IMR-90 (cell line): Measurements from ENCODE around the gene RAB3C. TPM values are rescaled to one million over a fixed set of nuclear protein-coding genes. Genes with fewer than 3 reads are reported as not detected.

Experiments used
- ATAC-seq: fragments of 200-7000 bp; cut with Tn5 transposase; 2 replicates; pipeline ENCODE4 v1.9.1; 2020; ENCODE audit warnings: low read depth, mild to moderate bottlenecking, moderate library complexity
- BruUV-seq: library from RNA; stranded (reverse); fragments of 400-500 nt; replicated peaks from 2 replicates; lab custom pipeline; 2021; lab: Mats Ljungman, UMichigan
- CTCF ChIA-PET: fragments of 300-600 bp; formaldehyde crosslinking; extraction: SDS; loops from one replicate; lab custom pipeline; 2021; ENCODE audit warnings: antibody characterized with exemption; lab: Yijun Ruan, JAX
- POLR2A ChIA-PET: fragments of 300-600 bp; sonication (Branson Sonifier 250); formaldehyde crosslinking; loops from one replicate; lab custom pipeline; 2022; ENCODE audit warnings: antibody characterized with exemption; ENCODE audit not compliant: unreplicated experiment; lab: Charles Lee
- DNase-seq: peaks from one replicate; pipeline ENCODE4 v3.0.0; 2013
- H2AFZ ChIP-seq: replicated peaks from 2 replicates; pipeline ENCODE3; 2013; ENCODE audit warnings: low read length, mild to moderate bottlenecking; ENCODE audit not compliant: poor library complexity
- H2AK5ac ChIP-seq: 2 replicates; pipeline ENCODE4 v1.6.1; 2013; ENCODE audit warnings: low read depth, low read length, inconsistent platforms
- H2AK9ac ChIP-seq: replicated peaks from 2 replicates; pipeline ENCODE3; 2013; ENCODE audit warnings: mild to moderate bottlenecking, low read depth, low read length, moderate library complexity; ENCODE audit not compliant: poor library complexity
- H2BK120ac ChIP-seq: 2 replicates; pipeline ENCODE4 v1.6.1; 2013; ENCODE audit warnings: low read depth, low read length, inconsistent platforms
- H2BK15ac ChIP-seq: 3 replicates; pipeline ENCODE4 v1.6.1; 2013; ENCODE audit warnings: low read depth, low read length, inconsistent platforms
- H2BK20ac ChIP-seq: 2 replicates; pipeline ENCODE4 v1.6.1; 2013; ENCODE audit warnings: low read depth, mild to moderate bottlenecking, inconsistent platforms, low read length, moderate library complexity
- H2BK5ac ChIP-seq: 2 replicates; pipeline ENCODE4 v1.6.1; 2013; ENCODE audit warnings: mild to moderate bottlenecking, low read depth, low read length, inconsistent platforms; ENCODE audit not compliant: poor library complexity, severe bottlenecking
- H3K14ac ChIP-seq: replicated peaks from 2 replicates; pipeline ENCODE4 v1.6.1; 2013; ENCODE audit warnings: low read depth, low read length, inconsistent platforms
- H3K18ac ChIP-seq: 2 replicates; pipeline ENCODE4 v1.6.1; 2013; ENCODE audit warnings: low read depth, low read length, control low read depth
- H3K23ac ChIP-seq: 2 replicates; pipeline ENCODE4 v1.6.1; 2013; ENCODE audit warnings: low read depth, low read length, inconsistent platforms
- H3K27ac ChIP-seq: 2 replicates; pipeline ENCODE4 v1.5.1; 2013; ENCODE audit warnings: mild to moderate bottlenecking, control low read depth, low read length; ENCODE audit not compliant: insufficient read depth
- H3K27me3 ChIP-seq: 2 replicates; pipeline ENCODE4 v1.6.1; 2013; ENCODE audit warnings: low read length; ENCODE audit not compliant: control insufficient read depth, insufficient read depth
- H3K36me3 ChIP-seq: 2 replicates; pipeline ENCODE4 v1.6.1; 2013; ENCODE audit warnings: low read length, mixed read lengths; ENCODE audit not compliant: control insufficient read depth, insufficient read depth
- H3K4ac ChIP-seq: 2 replicates; pipeline ENCODE4 v1.6.1; 2013; ENCODE audit warnings: low read depth, low read length, inconsistent platforms
- H3K4me1 ChIP-seq: 2 replicates; pipeline ENCODE4 v1.6.1; 2013; ENCODE audit warnings: low read length, mixed read lengths; ENCODE audit not compliant: control insufficient read depth, insufficient read depth
- H3K4me2 ChIP-seq: 2 replicates; pipeline ENCODE4 v1.6.1; 2013; ENCODE audit warnings: low read depth, mild to moderate bottlenecking, control low read depth, low read length, moderate library complexity
- H3K4me3 ChIP-seq: 2 replicates; pipeline ENCODE4 v1.5.1; 2013; ENCODE audit warnings: low read depth, mild to moderate bottlenecking, control low read depth, low read length, moderate library complexity; ENCODE audit not compliant: insufficient read depth
- H3K56ac ChIP-seq: 2 replicates; pipeline ENCODE4 v1.6.1; 2013; ENCODE audit warnings: low read length, inconsistent platforms; ENCODE audit not compliant: insufficient read depth; ENCODE audit errors: extremely low read depth
- H3K79me1 ChIP-seq, 2 experiments: 2 replicates each; pipeline ENCODE4 v1.6.1; 2013; ENCODE audit warnings: low read length in 2 of 2, inconsistent platforms in 1 of 2, low read depth in 1 of 2
- H3K9ac ChIP-seq: 2 replicates; pipeline ENCODE4 v1.6.1; 2013; ENCODE audit warnings: low read depth, low read length, control low read depth
- H3K9me1 ChIP-seq: 2 replicates; pipeline ENCODE4 v1.6.1; 2013; ENCODE audit warnings: low read length, inconsistent platforms; ENCODE audit not compliant: insufficient read depth
- H3K9me3 ChIP-seq: 2 replicates; pipeline ENCODE4 v1.6.1; 2013; ENCODE audit warnings: low read length; ENCODE audit not compliant: control insufficient read depth, insufficient read depth
- H4K20me1 ChIP-seq: 2 replicates; pipeline ENCODE4 v1.6.1; 2013; ENCODE audit warnings: low read length, inconsistent platforms; ENCODE audit not compliant: insufficient read depth
- H4K5ac ChIP-seq: 2 replicates; pipeline ENCODE4 v1.6.1; 2013; ENCODE audit warnings: mild to moderate bottlenecking, low read depth, low read length, control low read depth
- H4K8ac ChIP-seq, 2 experiments: 2 replicates each; pipeline ENCODE4 v1.6.1; 2013; ENCODE audit warnings: low read depth in 2 of 2, low read length in 2 of 2, control low read depth in 1 of 2, inconsistent platforms in 1 of 2
- H4K91ac ChIP-seq: 2 replicates; pipeline ENCODE4 v1.6.1; 2013; ENCODE audit warnings: low read depth, low read length, inconsistent platforms; ENCODE audit not compliant: insufficient read depth
- BHLHE40 ChIP-seq: fragments of 150-350 bp; IDR thresholded peaks from 2 replicates; pipeline ENCODE4 v1.6.1; 2016; ENCODE audit warnings: mild to moderate bottlenecking, low read depth, low read length
- CEBPB ChIP-seq: IDR thresholded peaks from 2 replicates; pipeline ENCODE4 v1.6.1; 2012; ENCODE audit warnings: low read depth, low read length, improper control_type of control experiment
- CTCF ChIP-seq: conservative IDR thresholded peaks from 2 replicates; pipeline ENCODE4 v1.5.1; 2012; ENCODE audit warnings: mild to moderate bottlenecking, low read depth, low read length, improper control_type of control experiment
- ELK1 ChIP-seq: fragments of 150-350 bp; IDR thresholded peaks from 2 replicates; pipeline ENCODE4 v1.6.1; 2016; ENCODE audit warnings: low read depth, mild to moderate bottlenecking, low read length, moderate library complexity, borderline replicate concordance
- FOS ChIP-seq: fragments of 150-350 bp; IDR thresholded peaks from 2 replicates; pipeline ENCODE4 v1.6.1; 2016; ENCODE audit warnings: low read depth, low read length
- MAFK ChIP-seq: IDR thresholded peaks from 2 replicates; pipeline ENCODE4 v1.6.1; 2012; ENCODE audit warnings: low read depth, low read length, improper control_type of control experiment
- MAZ ChIP-seq: IDR thresholded peaks from 2 replicates; pipeline ENCODE4 v1.6.1; 2012; ENCODE audit warnings: low read depth, mild to moderate bottlenecking, low read length, improper control_type of control experiment, moderate library complexity, borderline replicate concordance
- NFE2L2 ChIP-seq: fragments of 150-350 bp; IDR thresholded peaks from 2 replicates; pipeline ENCODE4 v1.6.1; 2016; ENCODE audit warnings: low read depth, mild to moderate bottlenecking, low read length
- POLR2A ChIP-seq: IDR thresholded peaks from 2 replicates; pipeline ENCODE4 v1.6.1; 2012; ENCODE audit warnings: mild to moderate bottlenecking, low read depth, low read length
- RAD21 ChIP-seq: IDR thresholded peaks from 2 replicates; pipeline ENCODE4 v1.6.1; 2012; ENCODE audit warnings: low read length, improper control_type of control experiment
- RCOR1 ChIP-seq: IDR thresholded peaks from 2 replicates; pipeline ENCODE4 v1.6.1; 2012; ENCODE audit warnings: mild to moderate bottlenecking, low read length, improper control_type of control experiment; ENCODE audit not compliant: insufficient replicate concordance
- RFX5 ChIP-seq: IDR thresholded peaks from 2 replicates; pipeline ENCODE4 v1.8.0; 2012; ENCODE audit warnings: low read depth, mild to moderate bottlenecking, low read length, moderate library complexity
- SMC3 ChIP-seq: fragments of 150-350 bp; IDR thresholded peaks from 2 replicates; pipeline ENCODE4 v1.6.1; 2016; ENCODE audit warnings: low read depth, mild to moderate bottlenecking, antibody characterized with exemption, low read length, moderate library complexity
- USF2 ChIP-seq: fragments of 150-350 bp; IDR thresholded peaks from 2 replicates; pipeline ENCODE4 v1.6.1; 2017; ENCODE audit warnings: mild to moderate bottlenecking, antibody characterized with exemption, low read length, low read depth
- WGBS, 2 experiments: methylation state at CpG; one replicate each; pipeline versions ENCODE4 v1.1.5 to v1.1.7; 2013; ENCODE audit warnings: missing lambda C conversion rate in 2 of 2; ENCODE audit not compliant: insufficient read length in 1 of 2; ENCODE audit errors: extremely low coverage in 2 of 2; 5-methylcytosine and 5-hydroxymethylcytosine counted together
- dilution Hi-C: fragments of 300-500 bp; cut with HindIII; formaldehyde crosslinking; loops from one replicate; pipeline ENCODE4 v1.14.3; 2018; ENCODE audit warnings: low sequenced_read_pairs; ENCODE audit not compliant: unreplicated experiment
- in situ Hi-C: fragments of 300-500 bp; cut with MboI; formaldehyde crosslinking; loops from 3 replicates; pipeline ENCODE4 v1.14.3; 2019; ENCODE audit warnings: low sequenced_read_pairs, inconsistent platforms, mixed read lengths
- intact Hi-C: fragments of 100-400 bp; cut with micrococcal nuclease; formaldehyde crosslinking; loops from 2 replicates; pipeline ENCODE4 v1.10.0; 2022
- polyA plus RNA-seq, 3 experiments: library from polyadenylated mRNA; depleted of rRNA; stranded (reverse); fragments of >200 nt; gene quantifications; 2 replicates each; pipeline ENCODE4 v1.2.3, GENCODE V29; 2012; ENCODE audit warnings: low replicate concordance in 1 of 3
- total RNA-seq: library from RNA; depleted of rRNA; stranded (reverse); fragments of >200 nt; gene quantifications from 2 replicates; pipeline ENCODE4 v1.2.3, GENCODE V29; 2012

RAB3C gene
- total and polyA plus RNA-seq, 2 of the 4 experiments (the other 2 are of a cell fraction) = not detected

GRCh38 chr5:58890701-58891085 is 307.8 kb downstream of the RAB3C start:
- no peak overlapping the region for H4K91ac ChIP-seq
- no peak overlapping the region for H4K5ac ChIP-seq
- no peak overlapping the region for H3K56ac ChIP-seq
- H2BK5ac ChIP-seq = no peak overlapping the region
- no peaks in the 10 kb centered on the region for H3K9me1 ChIP-seq
- no peak for ATAC-seq
- H3K4me3 ChIP-seq = no peak overlapping the region
- H4K20me1 ChIP-seq = no peaks in the 10 kb centered on the region
- H3K18ac ChIP-seq = no peak overlapping the region
- no CpG with 5 or more reads among the region's 6 CpGs for WGBS, 2 experiments
- H4K8ac ChIP-seq = no peak overlapping the region
- H2AFZ ChIP-seq = peak overlapping the region; percentile 15
- H3K14ac ChIP-seq = no peak overlapping the region
- no peak overlapping the region for H2AK5ac ChIP-seq
- H2BK15ac ChIP-seq = no peak overlapping the region
- H3K9ac ChIP-seq = no peak overlapping the region
- H3K27ac ChIP-seq = no peak overlapping the region
- no peak overlapping the region for H2AK9ac ChIP-seq
- H3K4me1 ChIP-seq = peaks cover 8% of the 10 kb centered on the region; the same call in 1 of the 2 replicates
- H3K27me3 ChIP-seq = peaks cover 2% of the 10 kb centered on the region
- no peaks in the 10 kb centered on the region for H3K9me3 ChIP-seq
- H3K4ac ChIP-seq = no peak overlapping the region
- no peak overlapping the region for H3K23ac ChIP-seq
- no peak for DNase-seq
- no peak overlapping the region for H2BK120ac ChIP-seq
- ChIA-PET POLR2A (no interaction called here), CTCF (interaction anchor here (0.8 to 2.4 kb wide), 2 partner anchors 283 to 850 kb away, joined by 3 to 9 read pairs; no protein-coding TSS in a partner anchor)
- H3K79me1 ChIP-seq = no peaks in the 10 kb centered on the region
- no peak overlapping the region for H3K4me2 ChIP-seq
- in situ Hi-C loops = loop anchor here (10.0 to 25.0 kb wide), 2 partner anchors 114 to 472 kb away; no protein-coding TSS in a partner anchor
- TF ChIP-seq MAZ (no peak), FOS (no peak), RCOR1 (no peak), RFX5 (no peak), USF2 (no peak), CTCF (no peak), BHLHE40 (no peak), ELK1 (no peak), CEBPB (no peak), MAFK (no peak), SMC3 (no peak), RAD21 (no peak), POLR2A (no peak), NFE2L2 (no peak)
- H3K36me3 ChIP-seq = no peaks in the 10 kb centered on the region
- no peak overlapping the region for H2BK20ac ChIP-seq
- dilution Hi-C loops = no loop called here
- no TSS peak for BruUV-seq
- intact Hi-C loops = loop anchor here (1.0 to 5.0 kb wide), 4 partner anchors 117 to 477 kb away; no protein-coding TSS in a partner anchor
